ENCODE measurements around the gene CCDC167.

The CCDC167 gene

GRCh38 chr6:37499433-37500293 lies at the start of gene CCDC167:
Gene CCDC167, minus strand, starts transcription at chr6:37499893. Its CDS starts 30 bp downstream, at chr6:37499863.
- peak; percentile 97 for FAIRE-seq
- DNase-seq (ENCODE audit: extremely low spot score, insufficient read length, low read depth) = peak; percentile 88

GRCh38 chr6:37549154-37549553 lies 49.5 kb upstream of the CCDC167 start:
- DNase-seq (ENCODE audit: extremely low spot score, insufficient read length, low read depth) (no peak), FAIRE-seq (no peak)

GRCh38 chr6:37548067-37548674 lies 48.5 kb upstream of the CCDC167 start:
- FAIRE-seq (no peak), DNase-seq (ENCODE audit: extremely low spot score, insufficient read length, low read depth) (no peak)

- FAIRE-seq (peak; percentile 61), DNase-seq (ENCODE audit: extremely low spot score, insufficient read length, low read depth) (no peak)
Measured at GRCh38 chr6:37547564-37548061, 47.9 kb upstream of the CCDC167 start.

- no peak for FAIRE-seq
- DNase-seq (ENCODE audit: extremely low spot score, insufficient read length, low read depth) = no peak
Measured at GRCh38 chr6:37546141-37546871, 46.6 kb upstream of the CCDC167 start.

GRCh38 chr6:37544530-37544929 lies 44.8 kb upstream of the CCDC167 start:
- DNase-seq (ENCODE audit: extremely low spot score, insufficient read length, low read depth) = no peak
- FAIRE-seq = no peak

- no peak for FAIRE-seq
Measured at GRCh38 chr6:37543361-37543760, 43.7 kb upstream of the CCDC167 start.

GRCh38 chr6:37541346-37541745 lies 41.7 kb upstream of the CCDC167 start:
- no peak for FAIRE-seq
- DNase-seq (ENCODE audit: extremely low spot score, insufficient read length, low read depth) = no peak

More at GRCh38 chr6:37543361-37543760, 43.7 kb upstream of the CCDC167 start:
- DNase-seq (ENCODE audit: extremely low spot score, insufficient read length, low read depth) = no peak

GRCh38 chr6:37540390-37540789 lies 40.7 kb upstream of the CCDC167 start:
- no peak for FAIRE-seq

GRCh38 chr6:37540029-37540352 lies 40.3 kb upstream of the CCDC167 start:
- no peak for FAIRE-seq

More at GRCh38 chr6:37540390-37540789, 40.7 kb upstream of the CCDC167 start:
- DNase-seq (ENCODE audit: extremely low spot score, insufficient read length, low read depth) = no peak

GRCh38 chr6:37539171-37540028 lies 39.7 kb upstream of the CCDC167 start:
- DNase-seq (ENCODE audit: extremely low spot score, insufficient read length, low read depth) (no peak), FAIRE-seq (no peak)

More at GRCh38 chr6:37540029-37540352, 40.3 kb upstream of the CCDC167 start:
- DNase-seq (ENCODE audit: extremely low spot score, insufficient read length, low read depth) = no peak

GRCh38 chr6:37538107-37538506 lies 38.4 kb upstream of the CCDC167 start:
- FAIRE-seq (peak; percentile 74), DNase-seq (ENCODE audit: extremely low spot score, insufficient read length, low read depth) (no peak)

GRCh38 chr6:37537548-37537947 lies 37.9 kb upstream of the CCDC167 start:
- FAIRE-seq (no peak), DNase-seq (ENCODE audit: extremely low spot score, insufficient read length, low read depth) (no peak)

- DNase-seq (ENCODE audit: extremely low spot score, insufficient read length, low read depth) (no peak), FAIRE-seq (no peak)
Measured at GRCh38 chr6:37536491-37537190, 36.9 kb upstream of the CCDC167 start.

- DNase-seq (ENCODE audit: extremely low spot score, insufficient read length, low read depth) (no peak), FAIRE-seq (peak; percentile 63)
Measured at GRCh38 chr6:37535759-37536490, 36.2 kb upstream of the CCDC167 start.

GRCh38 chr6:37535428-37535758 lies 35.7 kb upstream of the CCDC167 start:
- no peak for DNase-seq (ENCODE audit: extremely low spot score, insufficient read length, low read depth)
- FAIRE-seq = no peak

GRCh38 chr6:37534893-37535292 lies 35.2 kb upstream of the CCDC167 start:
- DNase-seq (ENCODE audit: extremely low spot score, insufficient read length, low read depth) (no peak), FAIRE-seq (no peak)

GRCh38 chr6:37532122-37532521 lies 32.4 kb upstream of the CCDC167 start:
- no peak for FAIRE-seq
- DNase-seq (ENCODE audit: extremely low spot score, insufficient read length, low read depth) = no peak

Data from GM18507 (cell line).